ENCODE measurements around the gene HEATR5B. TPM values are rescaled to one million over a fixed set of nuclear protein-coding genes. Genes with fewer than 3 reads are reported as not detected.
"Not testable (repeated sequence)": the region's sequence is repeated elsewhere in the genome, so short reads cannot be mapped to it uniquely, and the experiment has no call there.

HEATR5B gene
- total RNA-seq, 1 experiment from 2014 or later, result 13.6 TPM

DNA sequence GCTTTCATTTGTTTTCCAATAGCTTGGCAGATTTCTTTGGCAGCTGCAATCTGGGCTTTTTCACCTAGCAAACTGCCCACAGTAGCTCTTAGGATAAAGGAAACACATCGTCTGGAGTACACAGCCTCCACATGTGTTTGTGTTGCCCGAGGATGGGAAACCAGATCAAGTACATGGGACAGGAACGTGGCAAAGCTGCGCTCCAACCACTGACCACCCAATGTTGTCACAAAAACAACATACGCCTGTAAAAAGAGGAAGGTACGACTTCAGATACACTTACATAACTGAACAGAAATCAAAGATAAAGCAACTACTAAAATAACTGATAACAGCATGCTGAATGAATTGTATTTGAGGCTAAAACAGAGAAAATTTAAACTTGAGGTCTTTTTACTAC lies 15.5 kb downstream of the HEATR5B start:
- no peak for DNase-seq (ENCODE audit: low read depth)

- no peak for DNase-seq (ENCODE audit: low read depth)
These were observed 22.4 kb downstream of the HEATR5B start for GRCh38 chr2:37061776-37062175.

DNA sequence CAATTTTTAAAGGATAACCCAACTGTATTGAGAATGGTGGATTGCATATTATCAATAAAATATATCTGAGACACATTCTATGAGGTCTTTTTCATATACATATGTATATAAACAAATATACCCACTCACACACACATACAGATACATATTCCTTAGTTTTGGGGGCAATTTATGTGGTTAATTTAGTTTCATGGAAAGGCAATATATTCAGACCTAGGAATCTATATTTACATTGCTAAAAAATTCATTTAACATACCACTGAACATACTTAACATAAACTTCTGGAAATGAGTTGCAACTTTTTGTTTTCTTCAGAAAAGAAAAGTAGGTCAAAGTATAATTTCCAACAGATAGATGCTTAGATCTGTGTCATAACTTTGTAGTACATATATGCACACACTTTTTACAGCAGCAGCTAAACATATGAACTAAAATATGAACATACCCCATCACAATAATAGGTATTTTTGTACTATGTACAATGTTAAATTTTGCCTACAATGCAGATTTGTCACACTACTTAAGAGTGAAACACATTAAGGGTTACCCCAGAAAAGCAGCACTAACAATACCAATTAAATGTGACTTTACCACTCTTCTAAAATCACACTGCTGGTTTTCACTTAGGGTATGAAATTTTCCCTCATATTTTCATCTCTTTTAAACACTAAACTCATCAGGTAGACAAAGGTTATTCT lies 23.0 kb downstream of the HEATR5B start:
- no peak for DNase-seq (ENCODE audit: low read depth)

DNA sequence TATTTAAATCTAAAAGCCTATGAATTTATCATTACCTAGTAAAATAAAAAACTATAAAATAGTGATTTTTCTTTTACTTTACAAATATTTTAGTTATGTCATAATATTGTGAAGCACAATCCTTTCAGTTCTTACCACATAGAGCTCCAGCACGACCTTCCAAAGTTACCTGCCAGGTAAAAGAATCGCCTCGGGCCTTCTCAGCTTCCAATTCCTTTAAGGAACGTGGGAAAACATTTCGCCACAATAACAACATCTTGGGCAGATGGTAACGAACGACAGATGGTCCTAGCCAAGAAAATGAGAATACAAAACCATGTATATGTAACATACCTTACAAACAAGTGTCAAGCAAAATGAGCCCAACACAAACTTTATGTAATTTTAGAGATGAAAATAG lies 23.7 kb downstream of the HEATR5B start:
- no peak for DNase-seq (ENCODE audit: low read depth)

GRCh38 chr2:37059841-37060240 lies 24.3 kb downstream of the HEATR5B start:
- DNase-seq (ENCODE audit: low read depth), result no peak

GRCh38 chr2:37052600-37053332 lies 31.4 kb downstream of the HEATR5B start:
- no peak for DNase-seq (ENCODE audit: low read depth)

DNA sequence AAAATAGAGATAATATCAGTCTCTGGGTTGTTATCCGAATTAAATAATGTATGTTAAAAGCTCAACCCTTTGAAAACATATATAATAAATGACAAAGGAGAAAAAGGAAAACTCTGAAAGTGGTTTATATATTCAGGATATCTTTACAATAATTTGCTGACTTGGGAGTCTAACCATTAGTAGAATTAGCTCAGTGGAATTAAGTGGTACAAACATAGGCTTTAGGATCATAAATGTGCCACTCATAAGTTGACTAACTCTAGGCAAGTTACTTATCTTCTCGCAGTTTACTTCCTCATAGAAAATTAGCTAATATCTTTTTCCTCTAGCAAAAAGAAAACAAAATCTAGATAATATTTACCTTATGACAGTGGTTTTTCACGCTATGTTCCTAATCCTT lies 44.6 kb downstream of the HEATR5B start:
- DNase-seq (ENCODE audit: low read depth), result no peak

- no peak for DNase-seq (ENCODE audit: low read depth)
These were observed 46.4 kb downstream of the HEATR5B start for GRCh38 chr2:37037771-37038170.

DNA sequence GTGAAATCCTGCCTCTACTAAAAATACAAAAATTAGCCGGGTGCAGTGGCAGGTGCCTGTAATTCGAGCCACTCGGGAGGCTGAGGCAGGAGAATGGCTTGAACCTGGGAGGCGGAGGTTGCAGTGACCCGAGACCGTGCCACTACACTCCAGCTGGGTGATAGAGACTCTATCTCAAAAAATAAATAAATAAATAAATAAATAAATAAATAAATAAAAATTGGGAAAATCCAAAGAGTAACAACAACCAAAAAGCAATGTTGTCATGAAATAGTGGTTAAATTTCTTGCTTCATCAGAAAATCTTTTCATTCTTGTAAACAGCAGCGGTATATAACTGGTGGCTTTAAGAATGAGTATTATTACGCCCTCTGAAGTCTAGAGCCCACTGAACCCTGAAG lies 54.4 kb downstream of the HEATR5B start:
- DNase-seq (ENCODE audit: low read depth), result no peak

DNA sequence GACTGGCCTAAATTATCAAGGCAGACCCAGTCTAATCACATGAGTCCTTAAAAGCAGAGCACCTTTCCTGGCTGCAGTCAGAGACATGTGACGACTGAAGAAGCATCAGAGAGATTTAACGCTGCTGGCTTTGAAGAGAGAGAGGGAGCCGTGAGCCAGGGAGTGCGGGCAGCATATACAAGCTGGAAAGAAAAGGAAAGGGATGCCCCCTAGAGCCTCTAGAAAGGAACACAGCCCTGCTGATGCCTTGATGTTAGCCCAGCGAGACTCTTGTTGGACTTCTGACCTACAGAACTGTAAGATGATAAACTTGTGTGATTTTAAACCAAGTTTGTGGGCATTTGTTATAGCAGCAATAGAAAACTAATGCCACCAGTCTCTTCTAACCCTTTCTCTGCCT lies 58.1 kb downstream of the HEATR5B start:
- no peak for DNase-seq (ENCODE audit: low read depth)

DNA sequence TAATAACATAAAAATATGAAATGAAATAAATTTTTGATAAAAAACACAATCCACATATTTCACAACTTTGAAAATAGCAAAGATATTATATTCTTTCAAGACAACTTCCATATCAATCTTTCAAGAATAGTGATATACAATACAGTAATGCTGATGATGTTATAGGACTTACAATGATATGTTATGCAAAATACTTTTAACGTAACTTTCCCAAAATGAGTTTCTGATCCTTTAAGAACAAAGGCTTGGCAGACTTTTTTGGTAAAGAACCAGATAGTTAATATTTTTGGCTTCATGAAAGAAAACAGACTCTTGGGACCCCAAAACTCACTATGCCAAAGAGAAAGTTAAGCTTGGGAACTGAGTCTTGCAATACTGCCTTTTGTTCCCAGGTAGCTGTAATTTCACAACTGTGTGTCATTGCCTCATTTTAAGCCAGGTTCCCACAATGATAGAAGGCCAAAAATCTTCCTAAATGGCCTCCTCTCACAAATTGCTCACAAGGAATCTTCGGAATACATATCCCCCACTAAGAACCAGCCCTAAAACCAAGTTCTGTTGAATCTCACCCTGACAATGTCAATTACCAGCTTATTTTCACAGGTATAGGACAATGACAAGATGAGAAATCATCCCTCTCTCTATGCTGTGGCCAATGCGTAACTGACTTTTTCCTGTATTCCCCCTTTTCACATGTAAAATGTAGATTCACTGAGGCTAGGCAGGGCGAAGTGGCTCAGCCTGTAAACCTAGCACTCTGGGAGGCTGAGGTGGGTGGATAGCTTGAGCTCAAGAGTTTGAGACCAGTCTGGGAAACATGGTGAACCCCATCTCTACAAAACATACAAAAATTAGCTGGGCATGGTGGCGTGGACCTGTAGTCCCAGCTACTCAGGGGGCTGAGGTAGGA lies 63.0 kb downstream of the HEATR5B start:
- DNase-seq (ENCODE audit: low read depth), result peak; percentile 10

GRCh38 chr2:37020212-37020886 lies 63.8 kb downstream of the HEATR5B start:
- peak; percentile 88 for DNase-seq (ENCODE audit: low read depth)

- no peak for DNase-seq (ENCODE audit: low read depth)
These were observed 70.9 kb downstream of the HEATR5B start for GRCh38 chr2:37013315-37013641.

GRCh38 chr2:37011130-37011529 lies 73.0 kb downstream of the HEATR5B start:
- no peak for DNase-seq (ENCODE audit: low read depth)

DNA sequence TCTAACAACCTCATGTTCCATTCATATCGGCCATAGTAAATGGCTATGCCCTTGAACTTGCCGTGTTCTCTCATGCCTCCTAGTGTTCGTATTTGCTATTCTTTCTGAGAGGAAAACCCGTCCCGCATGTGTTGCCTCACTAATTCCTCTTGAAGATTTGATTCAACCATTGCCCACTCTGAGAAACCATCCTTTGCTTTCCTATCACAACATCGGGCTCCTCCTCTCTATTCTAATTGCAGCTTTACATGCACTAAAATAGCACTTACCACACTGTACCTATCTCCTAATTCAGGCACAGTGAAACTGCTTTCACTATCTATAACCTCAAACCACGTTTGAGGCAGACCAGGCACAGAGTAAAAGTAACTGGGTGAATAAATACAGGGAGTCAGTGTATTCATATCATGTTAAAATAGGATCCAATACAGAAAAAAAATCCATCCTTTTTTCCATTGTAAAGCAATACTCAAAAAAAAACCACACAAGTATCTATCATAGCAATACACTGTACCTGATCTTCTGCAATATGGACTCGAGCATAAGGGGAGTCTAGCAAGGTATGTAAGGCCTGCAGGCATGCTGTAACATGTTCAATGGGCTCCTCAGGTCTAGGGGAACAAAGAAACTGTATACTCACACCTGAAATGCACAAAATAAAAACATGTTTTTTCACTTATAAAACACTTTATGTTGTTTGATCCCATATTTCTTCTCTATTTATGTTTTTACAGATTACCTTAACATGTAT lies 78.9 kb downstream of the HEATR5B start:
- no peak for DNase-seq (ENCODE audit: low read depth)

DNA sequence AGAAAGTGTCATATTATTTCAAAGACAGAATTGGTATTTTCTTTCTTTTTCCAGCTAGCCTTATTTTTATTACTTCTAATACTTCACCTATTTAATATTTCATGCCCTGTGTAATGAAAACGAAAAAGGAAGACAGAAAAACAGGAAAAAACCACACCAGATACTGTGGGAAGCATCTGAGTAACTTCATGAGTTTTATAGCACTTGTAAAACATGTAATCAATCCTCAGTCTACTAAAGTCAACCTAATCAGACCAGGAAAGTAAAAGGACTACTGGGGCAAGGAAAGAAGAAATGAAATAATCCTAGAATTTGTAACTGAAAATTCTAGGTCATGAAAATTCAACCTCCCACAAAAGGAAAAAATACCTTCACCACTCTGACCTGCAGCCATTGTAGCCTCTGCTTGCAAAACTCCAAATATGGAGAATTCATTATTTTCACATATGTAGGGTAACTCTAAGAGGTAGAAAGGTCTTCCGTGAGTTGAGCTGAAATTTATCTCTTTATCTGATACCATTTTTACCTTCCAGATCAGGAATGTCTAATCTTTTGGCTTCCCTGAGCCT lies 83.1 kb downstream of the HEATR5B start:
- no peak for DNase-seq (ENCODE audit: low read depth)

GRCh38 chr2:37000318-37000717 lies 83.9 kb downstream of the HEATR5B start:
- DNase-seq (ENCODE audit: low read depth), result peak; percentile 5

GRCh38 chr2:36999416-36999815 lies 84.8 kb downstream of the HEATR5B start:
- not testable (repeated sequence) for DNase-seq (ENCODE audit: low read depth)

GRCh38 chr2:36993841-36994620 lies 90.1 kb downstream of the HEATR5B start:
- no peak for DNase-seq (ENCODE audit: low read depth)

DNA sequence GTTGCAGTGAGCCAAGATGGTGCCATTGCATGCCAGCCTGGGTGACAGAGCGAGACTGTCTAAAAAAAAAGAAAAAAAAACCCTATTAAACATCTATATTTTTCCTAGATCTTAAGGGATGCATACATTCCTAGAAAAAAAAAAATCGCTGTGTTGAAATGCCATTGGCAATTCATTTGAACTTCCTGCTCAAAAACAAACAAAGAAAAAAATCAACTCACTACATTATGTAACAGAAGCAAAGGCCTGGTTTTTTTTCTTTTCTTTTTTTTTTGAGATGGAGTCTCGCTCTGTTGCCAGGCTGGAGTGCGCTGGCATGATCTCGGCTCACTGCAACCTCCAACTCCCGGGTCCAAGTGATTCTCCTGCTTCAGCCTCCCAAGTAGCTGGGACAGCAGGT lies 96.2 kb downstream of the HEATR5B start:
- DNase-seq (ENCODE audit: low read depth), result no peak

Data from LHCN-M2 (cell line).